Breast epithelium (tissue), 4 donors: Measurements from ENCODE around the gene LY86. TPM values are rescaled to one million over a fixed set of nuclear protein-coding genes. Genes with fewer than 3 reads are reported as not detected.

Experiments used
- DNase-seq, 2 donors: peaks; one replicate each; pipeline ENCODE4 v3.0.0-alpha.2; 2019; ENCODE audit warnings: low spot score in 2 of 2
- H3K27ac ChIP-seq, 2 donors: fragments of 200-600 bp; sonication (generic) in 1 of 2; one replicate each; pipeline ENCODE4 v1.5.1; 2016 to 2019; ENCODE audit warnings: mild to moderate bottlenecking in 1 of 2
- H3K27me3 ChIP-seq, 2 donors: fragments of 200-600 bp; sonication (generic) in 1 of 2; one replicate each; pipeline versions ENCODE4 v1.5.1 to v1.6.0; 2017 to 2019; ENCODE audit warnings: control low read depth in 1 of 2, mild to moderate bottlenecking in 1 of 2
- H3K36me3 ChIP-seq: fragments of 200-600 bp; one replicate; pipeline ENCODE4 v1.5.1; 2019
- H3K4me1 ChIP-seq, 2 donors: fragments of 200-600 bp; sonication (generic); one replicate each; pipeline ENCODE4 v1.5.1; 2016 to 2019; ENCODE audit warnings: control low read depth in 1 of 2
- H3K4me3 ChIP-seq, 3 donors: fragments of 200-600 bp; sonication (generic); 1 replicate in 2 of 3; 2 replicates in 1 of 3; pipeline ENCODE4 v1.5.1; 2016 to 2019; ENCODE audit warnings: mild to moderate bottlenecking in 3 of 3, moderate library complexity in 2 of 3
- H3K9me3 ChIP-seq, 2 donors: fragments of 200-600 bp; sonication (generic) in 1 of 2; one replicate each; pipeline ENCODE4 v1.5.1; 2016 to 2019; ENCODE audit warnings: control low read depth in 1 of 2
- POLR2A ChIP-seq: fragments of 450-650 bp; IDR thresholded peaks from one replicate; pipeline ENCODE4 v1.6.1; 2016; ENCODE audit warnings: antibody characterized with exemption, mild to moderate bottlenecking, moderate library complexity
- POLR2AphosphoS5 ChIP-seq, 3 donors: sonication (generic); formaldehyde crosslinking; IDR thresholded peaks; one replicate each; pipeline ENCODE4 v1.6.1; 2017; ENCODE audit warnings: antibody characterized with exemption in 3 of 3
- intact Hi-C: fragments of 100-400 bp; cut with DNase I; formaldehyde crosslinking; loops from one replicate; pipeline ENCODE4 v1.15.1; 2023; ENCODE audit warnings: low total_unique reads
- total RNA-seq, 3 donors: library from RNA; depleted of rRNA; stranded (reverse); fragments of >200 nt; gene quantifications; one replicate each; pipeline ENCODE4 v1.1.0, GENCODE V29; 2016
- TF ChIP-seq, protein P1 (sequence below), 3 donors: fragments of 450-650 bp; IDR thresholded peaks; one replicate each; pipeline ENCODE4 v1.5.1; 2016 to 2017; ENCODE audit warnings: antibody characterized with exemption in 3 of 3, mild to moderate bottlenecking in 3 of 3, moderate library complexity in 3 of 3

Gene LY86
- total RNA-seq, 3 donors from 2014 or later = 3.3 to 8.3 (median 3.4) TPM

DNA sequence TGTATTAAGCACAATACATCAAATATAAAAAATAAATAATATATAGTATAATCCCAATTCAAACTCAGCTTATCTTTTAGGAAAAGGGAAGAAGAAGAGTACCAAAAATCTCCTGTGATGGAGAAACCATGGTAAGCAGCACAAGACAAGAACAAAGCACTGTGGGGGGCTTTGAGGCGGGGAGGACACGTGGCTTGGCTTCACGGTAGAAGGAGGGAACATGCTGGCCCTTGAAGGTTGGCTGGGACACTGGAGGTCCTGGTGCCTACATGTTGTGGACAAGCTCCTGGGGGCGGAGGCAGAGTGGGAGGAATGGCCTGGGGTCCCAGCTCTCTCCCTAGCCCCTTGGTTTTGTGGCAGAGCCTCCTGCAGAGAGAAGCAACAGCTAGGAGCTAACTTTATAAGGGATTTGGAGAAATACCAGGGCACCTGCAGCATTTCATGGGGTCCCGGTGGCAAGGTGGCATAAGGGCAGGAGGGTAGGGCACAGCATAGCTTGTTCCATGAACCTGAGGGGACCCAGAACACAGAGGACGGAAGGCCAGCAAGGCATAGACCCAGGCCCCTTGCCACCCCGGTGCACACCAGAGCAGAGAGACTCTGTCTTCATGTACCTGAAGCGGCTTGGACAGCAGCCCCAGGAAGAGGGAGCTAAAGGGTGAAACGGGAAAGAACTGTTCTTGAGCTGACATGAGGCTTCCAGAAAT lies 72.0 kb downstream of the LY86 start:
- no peak overlapping the region for H3K27ac ChIP-seq
- intact Hi-C loops = no loop called here
- TF ChIP-seq, protein P1, sequence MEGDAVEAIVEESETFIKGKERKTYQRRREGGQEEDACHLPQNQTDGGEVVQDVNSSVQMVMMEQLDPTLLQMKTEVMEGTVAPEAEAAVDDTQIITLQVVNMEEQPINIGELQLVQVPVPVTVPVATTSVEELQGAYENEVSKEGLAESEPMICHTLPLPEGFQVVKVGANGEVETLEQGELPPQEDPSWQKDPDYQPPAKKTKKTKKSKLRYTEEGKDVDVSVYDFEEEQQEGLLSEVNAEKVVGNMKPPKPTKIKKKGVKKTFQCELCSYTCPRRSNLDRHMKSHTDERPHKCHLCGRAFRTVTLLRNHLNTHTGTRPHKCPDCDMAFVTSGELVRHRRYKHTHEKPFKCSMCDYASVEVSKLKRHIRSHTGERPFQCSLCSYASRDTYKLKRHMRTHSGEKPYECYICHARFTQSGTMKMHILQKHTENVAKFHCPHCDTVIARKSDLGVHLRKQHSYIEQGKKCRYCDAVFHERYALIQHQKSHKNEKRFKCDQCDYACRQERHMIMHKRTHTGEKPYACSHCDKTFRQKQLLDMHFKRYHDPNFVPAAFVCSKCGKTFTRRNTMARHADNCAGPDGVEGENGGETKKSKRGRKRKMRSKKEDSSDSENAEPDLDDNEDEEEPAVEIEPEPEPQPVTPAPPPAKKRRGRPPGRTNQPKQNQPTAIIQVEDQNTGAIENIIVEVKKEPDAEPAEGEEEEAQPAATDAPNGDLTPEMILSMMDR (IDR thresholded peaks at IDR 0.05) = no peak
- TF ChIP-seq POLR2AphosphoS5 (IDR thresholded peaks at IDR 0.05) (no peak), POLR2A (no peak)
- no peak overlapping the region for H3K4me3 ChIP-seq
- no peaks in the 10 kb centered on the region for H3K36me3 ChIP-seq
- H3K27me3 ChIP-seq = no peaks in the 10 kb centered on the region
- H3K9me3 ChIP-seq = no peaks in the 10 kb centered on the region
- H3K4me1 ChIP-seq = no peaks in the 10 kb centered on the region
- DNase-seq = no peak

DNA sequence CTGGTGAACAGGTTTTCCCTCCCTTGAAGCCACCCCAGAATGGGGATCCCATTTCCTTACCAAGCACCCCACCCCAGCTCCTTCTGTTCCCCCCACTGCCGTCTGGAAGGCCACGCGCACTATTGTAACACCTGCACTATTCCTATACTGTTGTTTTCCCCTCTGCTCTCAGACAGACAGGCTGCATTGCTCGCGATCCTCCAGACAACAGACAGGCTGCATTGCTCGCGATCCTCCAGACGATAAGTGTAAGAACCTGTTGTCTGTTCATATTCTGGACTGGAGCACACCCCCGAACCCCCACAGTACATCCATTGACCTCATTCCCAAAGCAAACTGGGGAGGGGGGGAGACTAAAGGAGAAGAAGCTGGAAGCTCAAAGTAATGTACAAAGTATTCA lies 72.7 kb downstream of the LY86 start:
- no peaks in the 10 kb centered on the region for H3K9me3 ChIP-seq
- no peaks in the 10 kb centered on the region for H3K27me3 ChIP-seq
- no peak for TF ChIP-seq POLR2AphosphoS5 (IDR thresholded peaks at IDR 0.05)
- TF ChIP-seq POLR2A = no peak
- TF ChIP-seq, protein P1 (IDR thresholded peaks at IDR 0.05) = no peak
- no peaks in the 10 kb centered on the region for H3K36me3 ChIP-seq
- no peak overlapping the region for H3K27ac ChIP-seq
- no peak for DNase-seq
- no peaks in the 10 kb centered on the region for H3K4me1 ChIP-seq
- H3K4me3 ChIP-seq = no peak overlapping the region
- intact Hi-C loops = no loop called here

DNA sequence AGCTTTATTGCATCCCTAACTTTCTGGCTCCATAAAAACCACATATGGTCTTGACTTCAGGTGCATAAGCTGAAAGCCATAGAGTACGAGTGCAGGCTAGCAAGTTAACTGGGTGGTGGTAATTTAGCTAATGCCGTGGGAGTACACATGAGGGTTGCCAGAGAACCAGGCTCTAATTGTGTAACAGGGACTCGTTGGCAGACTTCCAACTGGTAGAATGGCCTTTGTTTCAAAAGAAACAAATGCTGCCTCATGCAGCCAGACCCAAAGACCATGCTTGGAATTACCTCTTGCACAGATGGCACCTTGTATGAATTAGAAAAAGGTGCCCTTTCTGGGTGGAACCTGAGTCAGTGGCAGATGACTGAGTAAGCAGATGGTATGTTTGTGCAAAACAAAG lies 73.2 kb downstream of the LY86 start:
- intact Hi-C loops = no loop called here
- no peak overlapping the region for H3K27ac ChIP-seq
- TF ChIP-seq POLR2A = no peak
- no peak for TF ChIP-seq POLR2AphosphoS5 (IDR thresholded peaks at IDR 0.05)
- TF ChIP-seq, protein P1 (IDR thresholded peaks at IDR 0.05) = no peak

DNA sequence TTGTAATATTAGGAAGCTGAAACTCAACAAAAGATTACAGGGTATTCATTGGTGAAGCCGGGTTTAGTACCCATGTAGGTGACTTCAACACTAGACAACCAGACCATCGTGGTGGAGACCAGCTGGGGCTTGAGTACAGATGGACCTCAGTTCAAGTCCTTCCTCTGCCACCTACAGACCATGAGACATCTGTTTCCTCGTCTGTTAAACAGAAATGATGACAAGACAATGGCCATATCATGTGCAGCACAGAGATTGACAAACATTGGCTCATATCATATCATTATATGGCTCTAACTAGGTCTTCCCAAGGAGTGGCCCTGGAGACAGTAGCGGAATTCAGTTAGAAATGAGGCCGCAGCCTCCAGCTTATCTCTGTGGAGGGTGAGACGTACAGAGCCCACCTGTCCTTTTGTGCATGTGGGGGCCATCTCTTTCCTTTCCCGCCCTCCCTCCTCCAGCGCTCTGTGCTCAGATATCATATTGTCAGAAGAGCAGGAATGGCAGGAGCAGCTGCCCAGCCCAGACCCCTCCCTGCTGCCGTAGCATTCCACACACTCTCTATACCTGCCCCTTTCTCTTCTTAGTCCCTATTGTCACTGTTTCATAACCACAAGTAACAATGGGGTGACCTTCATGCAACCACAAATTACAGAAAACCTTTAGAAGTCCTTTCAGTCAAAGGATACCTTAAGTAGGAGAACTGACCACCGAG lies 75.1 kb downstream of the LY86 start:
- no peak overlapping the region for H3K27ac ChIP-seq
- no peak overlapping the region for H3K4me3 ChIP-seq
- H3K36me3 ChIP-seq = no peaks in the 10 kb centered on the region
- H3K4me1 ChIP-seq = no peaks in the 10 kb centered on the region
- intact Hi-C loops = loop anchor here (2.0 kb wide), 1 partner anchor 23 kb away; no protein-coding TSS in a partner anchor
- no peak for TF ChIP-seq POLR2A
- no peak for TF ChIP-seq POLR2AphosphoS5 (IDR thresholded peaks at IDR 0.05)
- TF ChIP-seq, protein P1 (IDR thresholded peaks at IDR 0.05) = no peak
- H3K27me3 ChIP-seq = no peaks in the 10 kb centered on the region
- H3K9me3 ChIP-seq = no peaks in the 10 kb centered on the region
- no peak for DNase-seq

More for the DNA sequence above, 73.2 kb downstream of the LY86 start:
- Histone ChIP-seq H3K9me3 (no peaks in the 10 kb centered on the region), H3K36me3 (no peaks in the 10 kb centered on the region), H3K4me1 (no peaks in the 10 kb centered on the region), H3K27me3 (no peaks in the 10 kb centered on the region), H3K4me3 (no peak overlapping the region)
- DNase-seq = peak in 1 of 2 donors; percentile 35
